Naive B cell (primary cell): Measurements from ENCODE around the gene ORMDL2. TPM values are rescaled to one million over a fixed set of nuclear protein-coding genes. Genes with fewer than 3 reads are reported as not detected.
"Not testable (repeated sequence)": the region's sequence is repeated elsewhere in the genome, so short reads cannot be mapped to it uniquely, and the experiment has no call there.

ENCODE experiments used
- ATAC-seq, 2 donors: fragments of 150-1000 bp; cut with Tn5 transposase; 2 replicates each; pipeline ENCODE4 v1.10.0; 2021; ENCODE audit warnings: low read depth in 2 of 2, mild to moderate bottlenecking in 2 of 2, moderate library complexity in 2 of 2
- DNase-seq: peaks from one replicate; pipeline ENCODE4 v3.0.0; 2022
- H3K27ac Mint-ChIP-seq, 6 donors: one replicate each; pipeline ENCODE4 v1.8.0; 2020 to 2022; ENCODE audit warnings: mild to moderate bottlenecking in 6 of 6, mixed read lengths in 6 of 6, moderate library complexity in 5 of 6, inconsistent platforms in 2 of 6
- H3K27me3 Mint-ChIP-seq, 3 donors: one replicate each; pipeline ENCODE4 v1.8.0; 2021 to 2022; ENCODE audit warnings: mixed read lengths in 3 of 3, mild to moderate bottlenecking in 1 of 3
- H3K36me3 Mint-ChIP-seq, 2 donors: one replicate each; pipeline ENCODE4 v1.8.0; 2020 to 2022; ENCODE audit warnings: mixed read lengths in 2 of 2, inconsistent platforms in 1 of 2, mild to moderate bottlenecking in 1 of 2
- H3K4me1 Mint-ChIP-seq, 3 donors: one replicate each; pipeline ENCODE4 v1.8.0; 2020 to 2022; ENCODE audit warnings: mixed read lengths in 3 of 3, inconsistent platforms in 1 of 3, mild to moderate bottlenecking in 1 of 3, moderate library complexity in 1 of 3
- H3K4me3 Mint-ChIP-seq, 8 donors: one replicate each; pipeline ENCODE4 v1.8.0; 2020 to 2022; ENCODE audit warnings: mild to moderate bottlenecking in 8 of 8, mixed read lengths in 8 of 8, moderate library complexity in 8 of 8, inconsistent platforms in 2 of 8
- H3K9me3 Mint-ChIP-seq, 7 donors: one replicate each; pipeline ENCODE4 v1.8.0; 2020 to 2022; ENCODE audit warnings: mixed read lengths in 7 of 7, mild to moderate bottlenecking in 5 of 7, inconsistent platforms in 2 of 7, moderate library complexity in 1 of 7
- polyA plus RNA-seq, 6 donors: library from polyadenylated mRNA; unstranded; fragments of 300-500 nt; fragmentation: Illumina TruSeq; gene quantifications; one replicate each; pipeline ENCODE4 v1.2.3, GENCODE V29; 2021; ENCODE audit warnings: low read depth in 6 of 6

ORMDL2 gene
- polyA plus RNA-seq, 6 donors from 2014 or later = 73.9 to 114 (median 98.1) TPM

- H3K27me3 Mint-ChIP-seq = peaks cover 9 to 29% (median 19%) of the 10 kb centered on the region in 3 donors
- no peak for ATAC-seq
- no peaks in the 10 kb centered on the region for H3K9me3 Mint-ChIP-seq
- H3K36me3 Mint-ChIP-seq = no peaks in the 10 kb centered on the region
- DNase-seq = no peak
- no peak overlapping the region for H3K4me3 Mint-ChIP-seq
- peak overlapping the region in 3 of 6 donors; percentile 3 to 72 (median 58) for H3K27ac Mint-ChIP-seq
- no peaks in the 10 kb centered on the region for H3K4me1 Mint-ChIP-seq
These were observed 31.9 kb downstream of the ORMDL2 start for GRCh38 chr12:55849616-55850343.

GRCh38 chr12:55850401-55850800, 32.6 kb downstream of the ORMDL2 start:
- H3K27me3 Mint-ChIP-seq = peaks cover 4 to 29% (median 19%) of the 10 kb centered on the region in 3 donors
- H3K4me3 Mint-ChIP-seq = no peak overlapping the region
- H3K4me1 Mint-ChIP-seq = no peaks in the 10 kb centered on the region
- H3K27ac Mint-ChIP-seq = no peak overlapping the region
- H3K9me3 Mint-ChIP-seq = no peaks in the 10 kb centered on the region
- no peak for ATAC-seq
- H3K36me3 Mint-ChIP-seq = no peaks in the 10 kb centered on the region
- no peak for DNase-seq

- H3K4me1 Mint-ChIP-seq = no peaks in the 10 kb centered on the region
- H3K27ac Mint-ChIP-seq = no peak overlapping the region
- peaks cover 4 to 29% (median 19%) of the 10 kb centered on the region in 3 donors for H3K27me3 Mint-ChIP-seq
- DNase-seq = no peak
- ATAC-seq = no peak
- no peak overlapping the region for H3K4me3 Mint-ChIP-seq
- no peaks in the 10 kb centered on the region for H3K9me3 Mint-ChIP-seq
- H3K36me3 Mint-ChIP-seq = no peaks in the 10 kb centered on the region
These were observed 33.1 kb downstream of the ORMDL2 start for GRCh38 chr12:55850893-55851292.

- H3K36me3 Mint-ChIP-seq = no peaks in the 10 kb centered on the region
- ATAC-seq (no peak), DNase-seq (no peak)
- H3K4me1 Mint-ChIP-seq = no peaks in the 10 kb centered on the region
- H3K27me3 Mint-ChIP-seq = peaks cover 0 to 23% (median 19%) of the 10 kb centered on the region in 3 donors
- H3K27ac Mint-ChIP-seq = no peak overlapping the region
- H3K9me3 Mint-ChIP-seq = no peaks in the 10 kb centered on the region
- no peak overlapping the region for H3K4me3 Mint-ChIP-seq
These were observed 34.9 kb downstream of the ORMDL2 start for GRCh38 chr12:55852740-55853139.

GRCh38 chr12:55861396-55861795, 43.6 kb downstream of the ORMDL2 start:
- Mint-ChIP-seq H3K27me3 (no peaks in the 10 kb centered on the region), H3K27ac (no peak overlapping the region), H3K9me3 (peaks cover 0 to 8% (median 6%) of the 10 kb centered on the region in 7 donors), H3K4me1 (no peaks in the 10 kb centered on the region), H3K36me3 (no peaks in the 10 kb centered on the region), H3K4me3 (no peak overlapping the region)
- DNase-seq = no peak
- no peak for ATAC-seq

GRCh38 chr12:55861871-55862270, 44.0 kb downstream of the ORMDL2 start:
- no peaks in the 10 kb centered on the region for H3K36me3 Mint-ChIP-seq
- no peak for DNase-seq
- H3K27ac Mint-ChIP-seq = no peak overlapping the region
- H3K9me3 Mint-ChIP-seq = peaks cover 0 to 8% (median 6%) of the 10 kb centered on the region in 7 donors
- H3K4me1 Mint-ChIP-seq = no peaks in the 10 kb centered on the region
- H3K27me3 Mint-ChIP-seq = no peaks in the 10 kb centered on the region
- H3K4me3 Mint-ChIP-seq = no peak overlapping the region
- ATAC-seq = no peak

- H3K27ac Mint-ChIP-seq = no peak overlapping the region
- no peaks in the 10 kb centered on the region for H3K4me1 Mint-ChIP-seq
- H3K9me3 Mint-ChIP-seq = peaks cover 0 to 8% (median 6%) of the 10 kb centered on the region in 7 donors
- H3K4me3 Mint-ChIP-seq = no peak overlapping the region
- no peaks in the 10 kb centered on the region for H3K27me3 Mint-ChIP-seq
- DNase-seq (no peak), ATAC-seq (no peak)
- H3K36me3 Mint-ChIP-seq = no peaks in the 10 kb centered on the region
These were observed 44.4 kb downstream of the ORMDL2 start for GRCh38 chr12:55862286-55862685.

- H3K36me3 Mint-ChIP-seq, DNase-seq, H3K4me3 Mint-ChIP-seq, H3K9me3 Mint-ChIP-seq, H3K27ac Mint-ChIP-seq, H3K27me3 Mint-ChIP-seq, H3K4me1 Mint-ChIP-seq, ATAC-seq: not testable (repeated sequence)
These were observed 45.1 kb downstream of the ORMDL2 start for GRCh38 chr12:55862931-55863330.

- peaks cover 0 to 8% (median 6%) of the 10 kb centered on the region in 7 donors for H3K9me3 Mint-ChIP-seq
These were observed 47.5 kb downstream of the ORMDL2 start for GRCh38 chr12:55865327-55865726.

GRCh38 chr12:55866454-55867004, 48.7 kb downstream of the ORMDL2 start:
- not testable (repeated sequence) for H3K36me3 Mint-ChIP-seq

More at GRCh38 chr12:55865327-55865726, 47.5 kb downstream of the ORMDL2 start:
- ATAC-seq (no peak), DNase-seq (no peak)
- Mint-ChIP-seq H3K4me1 (no peaks in the 10 kb centered on the region), H3K4me3 (no peak overlapping the region), H3K27me3 (no peaks in the 10 kb centered on the region), H3K36me3 (no peaks in the 10 kb centered on the region), H3K27ac (no peak overlapping the region)

More at GRCh38 chr12:55866454-55867004, 48.7 kb downstream of the ORMDL2 start:
- DNase-seq, ATAC-seq, H3K4me1 Mint-ChIP-seq, H3K4me3 Mint-ChIP-seq, H3K27me3 Mint-ChIP-seq, H3K9me3 Mint-ChIP-seq, H3K27ac Mint-ChIP-seq: not testable (repeated sequence)

Other genes starting within 250 kb of the ORMDL2 start
- gene OR2AP1, start 245.6 kb upstream of the ORMDL2 start, polyA plus RNA-seq = not detected
- not detected for gene OR10P1, start 181.1 kb upstream of the ORMDL2 start, polyA plus RNA-seq
- gene ITGA7, start 110.1 kb upstream of the ORMDL2 start, polyA plus RNA-seq = under 1 TPM in 2 of 6 donors, not detected in 4; 0.14 to 0.36 TPM
- gene BLOC1S1, start 102.0 kb upstream of the ORMDL2 start, polyA plus RNA-seq = 100 to 1,000 TPM; 152 to 259 (median 180) TPM
- 1 to 10 TPM in 3 of 6 donors, under 1 TPM in 2, not detected in 1; 0.61 to 3.1 (median 1.3) TPM for gene RDH5, start 97.6 kb upstream of the ORMDL2 start, polyA plus RNA-seq
- 100 to 1,000 TPM; 115 to 150 (median 142) TPM for gene CD63, start 89.0 kb upstream of the ORMDL2 start, polyA plus RNA-seq
- 1 to 10 TPM in 3 of 6 donors, under 1 TPM in 3; 0.40 to 1.4 (median 0.83) TPM for gene GDF11, start 74.9 kb upstream of the ORMDL2 start, polyA plus RNA-seq
- gene SARNP, start 317 bp upstream of the ORMDL2 start, polyA plus RNA-seq = 100 to 1,000 TPM in 4 of 6 donors, 10 to 100 TPM in 2; 92.8 to 128 (median 106) TPM
- 10 to 100 TPM; 29.0 to 46.9 (median 37.4) TPM for gene DNAJC14, start 11.5 kb downstream of the ORMDL2 start, polyA plus RNA-seq
- gene MMP19, start 24.9 kb downstream of the ORMDL2 start, polyA plus RNA-seq = under 1 TPM in 1 of 6 donors, not detected in 5; 0.21 TPM
- gene PYM1, start 109.9 kb downstream of the ORMDL2 start, polyA plus RNA-seq = 10 to 100 TPM; 60.7 to 88.1 (median 76.5) TPM
- gene DGKA, start 113.1 kb downstream of the ORMDL2 start, polyA plus RNA-seq = 100 to 1,000 TPM in 1 of 6 donors, 10 to 100 TPM in 5; 64.0 to 119 (median 65.9) TPM
- gene PMEL, start 148.0 kb downstream of the ORMDL2 start, polyA plus RNA-seq = under 1 TPM in 1 of 6 donors, not detected in 5; 0.38 TPM
- 10 to 100 TPM in 5 of 6 donors, 1 to 10 TPM in 1; 10.0 to 18.6 (median 11.9) TPM for gene CDK2, start 148.8 kb downstream of the ORMDL2 start, polyA plus RNA-seq
- 10 to 100 TPM; 58.4 to 77.7 (median 68.8) TPM for gene RAB5B, start 156.0 kb downstream of the ORMDL2 start, polyA plus RNA-seq
- under 1 TPM in 4 of 6 donors, not detected in 2; 0.18 to 0.58 (median 0.31) TPM for gene SUOX, start 179.2 kb downstream of the ORMDL2 start, polyA plus RNA-seq
- gene IKZF4, start 203.0 kb downstream of the ORMDL2 start, polyA plus RNA-seq = under 1 TPM in 5 of 6 donors, not detected in 1; 0.14 to 0.32 (median 0.25) TPM
- 100 to 1,000 TPM; 199 to 764 (median 532) TPM for gene RPS26, start 223.9 kb downstream of the ORMDL2 start, polyA plus RNA-seq